WI38 (cell line): ENCODE data around the gene AZIN2.
A peak's percentile ranks its signal among the peaks of the same experiment; 100 is the strongest.
"Not testable (repeated sequence)": the region's sequence is repeated elsewhere in the genome, so short reads cannot be mapped to it uniquely, and the experiment has no call there.

Experiments
- H3K4me3 ChIP-seq: 2 replicates; pipeline ENCODE4 v1.5.1; 2011; ENCODE audit warnings: low read depth, mild to moderate bottlenecking, control low read depth, low read length
- CTCF ChIP-seq: IDR thresholded peaks from 2 replicates; pipeline ENCODE4 v1.5.1; 2012; ENCODE audit warnings: low read depth, mild to moderate bottlenecking, control low read depth, low read length

Gene AZIN2

GRCh38 chr1:33133478-33134105 lies 52.6 kb downstream of the AZIN2 start:
- H3K4me3 ChIP-seq, result no peak overlapping the region
- no peak for TF ChIP-seq CTCF

GRCh38 chr1:33136041-33136440 lies 55.1 kb downstream of the AZIN2 start:
- H3K4me3 ChIP-seq, result not testable (repeated sequence)

GRCh38 chr1:33137800-33138199 lies 56.8 kb downstream of the AZIN2 start:
- no peak overlapping the region for H3K4me3 ChIP-seq
- peak; percentile 70 for TF ChIP-seq CTCF

GRCh38 chr1:33140153-33141149 lies 59.5 kb downstream of the AZIN2 start:
- TF ChIP-seq CTCF, result no peak

GRCh38 chr1:33141216-33141615 lies 60.3 kb downstream of the AZIN2 start:
- no peak for TF ChIP-seq CTCF
- H3K4me3 ChIP-seq, result no peak overlapping the region

More at GRCh38 chr1:33140153-33141149, 59.5 kb downstream of the AZIN2 start:
- no peak overlapping the region for H3K4me3 ChIP-seq

GRCh38 chr1:33141781-33142180 lies 60.8 kb downstream of the AZIN2 start:
- TF ChIP-seq CTCF, result no peak
- H3K4me3 ChIP-seq, result no peak overlapping the region

GRCh38 chr1:33142483-33143064 lies 61.6 kb downstream of the AZIN2 start:
- no peak overlapping the region for H3K4me3 ChIP-seq
- TF ChIP-seq CTCF, result no peak
